ENCODE results near the gene CCHCR1. TPM values are rescaled to one million over a fixed set of nuclear protein-coding genes. Genes with fewer than 3 reads are reported as not detected.

CCHCR1 gene
- total RNA-seq, 1 donor from 2014 or later = 6.1 TPM

Small RNAs within 50 kb of the gene (small RNA-seq; reads per million reads assigned to genes)
- not detected for gene POLR2LP1 (ENCODE audit: low replicate concordance)

Other genes with a start within 250 kb of the CCHCR1 start
- gene GTF2H4, start 249.6 kb downstream of the CCHCR1 start, total RNA-seq = 20.7 TPM
- gene VARS2, start 243.6 kb downstream of the CCHCR1 start, total RNA-seq = 23.4 TPM
- gene SFTA2, start 225.6 kb downstream of the CCHCR1 start, total RNA-seq = not detected
- not detected for gene MUCL3, start 216.8 kb downstream of the CCHCR1 start, total RNA-seq
- not detected for gene MUC21, start 174.1 kb downstream of the CCHCR1 start, total RNA-seq
- gene MUC22, start 147.3 kb downstream of the CCHCR1 start, total RNA-seq = not detected
- gene C6orf15, start 45.2 kb downstream of the CCHCR1 start, total RNA-seq = not detected
- gene PSORS1C1, start 43.0 kb downstream of the CCHCR1 start, total RNA-seq = not detected
- gene CDSN, start 37.4 kb downstream of the CCHCR1 start, total RNA-seq = not detected
- gene PSORS1C2, start 18.7 kb downstream of the CCHCR1 start, total RNA-seq = not detected
- 3.4 TPM for gene TCF19, start 787 bp upstream of the CCHCR1 start, total RNA-seq
- not detected for gene POU5F1, start 12.9 kb upstream of the CCHCR1 start, total RNA-seq
- 3.2 TPM for gene HLA-C, start 114.3 kb upstream of the CCHCR1 start, total RNA-seq
- 15.2 TPM for gene HLA-B, start 199.4 kb upstream of the CCHCR1 start, total RNA-seq
- 0.49 TPM for gene MICA, start 245.8 kb upstream of the CCHCR1 start, total RNA-seq

Measured in temporal lobe (tissue), 2 donors.